ENCODE results near the gene IQCH. TPM values are rescaled to one million over a fixed set of nuclear protein-coding genes. Genes with fewer than 3 reads are reported as not detected.

The IQCH gene
- total RNA-seq, 1 experiment from 2014 or later = 8.3 TPM

GRCh38 chr15:67300266-67301025 lies 45.9 kb downstream of the IQCH start:
- no peak for DNase-seq (ENCODE audit: low read depth)

GRCh38 chr15:67303490-67304363 lies 49.1 kb downstream of the IQCH start:
- peak; percentile 60 for DNase-seq (ENCODE audit: low read depth)

- DNase-seq (ENCODE audit: low read depth) = no peak
Observed at GRCh38 chr15:67304778-67305177, 50.2 kb downstream of the IQCH start.

- DNase-seq (ENCODE audit: low read depth) = no peak
Observed at GRCh38 chr15:67305506-67305905, 50.9 kb downstream of the IQCH start.

GRCh38 chr15:67307156-67307555 lies 52.6 kb downstream of the IQCH start:
- peak; percentile 12 for DNase-seq (ENCODE audit: low read depth)

GRCh38 chr15:67307889-67308597 lies 53.5 kb downstream of the IQCH start:
- DNase-seq (ENCODE audit: low read depth) = no peak

GRCh38 chr15:67311731-67312130 lies 57.1 kb downstream of the IQCH start:
- no peak for DNase-seq (ENCODE audit: low read depth)

- DNase-seq (ENCODE audit: low read depth) = no peak
Observed at GRCh38 chr15:67319961-67320360, 65.4 kb downstream of the IQCH start.

GRCh38 chr15:67321352-67321751 lies 66.8 kb downstream of the IQCH start:
- DNase-seq (ENCODE audit: low read depth) = no peak

GRCh38 chr15:67322481-67322880 lies 67.9 kb downstream of the IQCH start:
- no peak for DNase-seq (ENCODE audit: low read depth)

GRCh38 chr15:67327312-67327711 lies 72.7 kb downstream of the IQCH start:
- no peak for DNase-seq (ENCODE audit: low read depth)

GRCh38 chr15:67327737-67328136 lies 73.2 kb downstream of the IQCH start:
- DNase-seq (ENCODE audit: low read depth) = no peak

- no peak for DNase-seq (ENCODE audit: low read depth)
Observed at GRCh38 chr15:67329984-67330733, 75.6 kb downstream of the IQCH start.

- peak; percentile 10 for DNase-seq (ENCODE audit: low read depth)
Observed at GRCh38 chr15:67331676-67332075, 77.1 kb downstream of the IQCH start.

- no peak for DNase-seq (ENCODE audit: low read depth)
Observed at GRCh38 chr15:67335026-67335425, 80.4 kb downstream of the IQCH start.

GRCh38 chr15:67335534-67336222 lies 81.1 kb downstream of the IQCH start:
- no peak for DNase-seq (ENCODE audit: low read depth)

- DNase-seq (ENCODE audit: low read depth) = no peak
Observed at GRCh38 chr15:67340630-67341029, 86.0 kb downstream of the IQCH start.

GRCh38 chr15:67341539-67341938 lies 87.0 kb downstream of the IQCH start:
- no peak for DNase-seq (ENCODE audit: low read depth)

- DNase-seq (ENCODE audit: low read depth) = peak; percentile 9
Observed at GRCh38 chr15:67343206-67343605, 88.6 kb downstream of the IQCH start.

- no peak for DNase-seq (ENCODE audit: low read depth)
Observed at GRCh38 chr15:67349634-67350033, 95.0 kb downstream of the IQCH start.

- no peak for DNase-seq (ENCODE audit: low read depth)
Observed at GRCh38 chr15:67350042-67350441, 95.5 kb downstream of the IQCH start.
